Stromal cell of bone marrow (primary cell): ENCODE results near the gene APAF1.
A peak's percentile ranks its signal among the peaks of the same experiment; 100 is the strongest.

ENCODE experiments used
- DNase-seq: peaks from one replicate; pipeline ENCODE4 v3.0.0-alpha.2; 2012; ENCODE audit warnings: low read depth

APAF1 gene

DNA sequence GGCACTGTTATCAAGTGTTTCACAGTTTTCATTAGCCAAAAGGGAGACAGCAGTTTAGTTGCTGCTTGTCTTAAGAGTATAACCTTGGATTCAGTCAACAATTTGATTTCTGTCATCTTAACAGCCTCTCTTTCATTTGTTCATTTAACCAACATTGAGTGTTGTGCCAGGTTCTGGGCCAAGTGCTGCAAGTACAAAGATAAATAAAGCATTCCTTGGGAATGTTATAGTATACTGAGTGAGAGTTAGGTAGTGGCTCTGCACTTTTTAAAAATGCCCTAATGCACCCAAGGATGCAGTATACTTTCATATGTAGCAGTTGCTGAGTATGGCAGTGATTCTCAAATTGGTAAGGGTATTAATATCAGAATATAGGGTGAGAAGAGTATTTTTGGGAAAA is 15.4 kb downstream of the APAF1 start:
- DNase-seq, result no peak

DNA sequence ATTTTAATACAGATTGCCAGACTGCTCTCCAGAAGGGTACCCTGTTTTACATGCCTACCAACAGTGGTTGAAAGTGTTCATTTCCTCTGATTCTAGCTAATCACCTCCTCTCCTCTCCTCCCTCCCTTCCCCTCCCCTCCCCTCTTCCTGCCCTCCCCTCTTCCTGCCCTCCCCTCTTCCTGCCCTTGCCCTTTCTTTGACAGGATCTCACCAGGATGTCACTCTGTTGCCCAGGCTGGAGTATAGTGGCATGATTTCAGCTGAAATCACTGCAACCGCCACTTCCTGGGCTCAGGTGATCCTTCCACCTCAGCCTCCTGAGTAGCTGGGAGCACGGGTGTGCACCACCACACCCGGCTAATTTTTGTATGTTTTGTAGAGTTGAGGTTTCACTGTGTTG is 24.7 kb downstream of the APAF1 start:
- no peak for DNase-seq

DNA sequence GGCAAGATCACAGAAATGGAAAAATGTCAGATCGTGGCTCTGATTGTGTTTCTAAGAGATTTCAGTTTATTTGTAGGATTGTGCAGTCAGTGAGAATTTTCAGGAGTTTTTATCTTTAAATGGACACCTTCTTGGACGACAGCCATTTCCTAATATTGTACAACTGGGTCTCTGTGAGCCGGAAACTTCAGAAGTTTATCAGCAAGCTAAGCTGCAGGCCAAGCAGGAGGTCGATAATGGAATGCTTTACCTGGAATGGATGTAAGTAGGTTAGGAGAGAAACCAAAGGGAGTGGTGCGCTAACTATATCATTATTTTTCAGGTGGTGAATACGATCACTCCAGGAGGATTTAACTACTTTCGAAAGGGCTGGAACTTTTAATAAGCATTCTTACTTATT is 26.4 kb downstream of the APAF1 start:
- DNase-seq, result no peak

DNA sequence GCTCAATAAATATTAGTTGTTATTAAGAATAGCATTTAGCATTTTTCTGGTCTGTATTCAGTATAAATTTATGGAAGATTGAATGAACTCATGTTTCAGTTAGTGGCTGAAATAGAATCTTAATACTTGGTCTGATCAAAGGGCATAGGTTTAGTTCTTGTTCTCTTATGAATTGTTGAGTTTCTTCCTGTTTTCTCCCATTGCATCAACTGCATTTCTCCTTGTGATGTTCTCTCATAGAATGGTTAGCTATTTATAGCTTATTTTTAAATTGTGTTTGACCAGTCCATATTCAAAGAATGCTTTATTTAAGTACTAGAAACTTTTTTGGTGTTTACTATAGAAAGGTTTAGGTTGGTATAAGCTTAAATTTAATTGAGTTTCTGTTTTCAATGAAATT is 29.8 kb downstream of the APAF1 start:
- DNase-seq, result no peak

DNA sequence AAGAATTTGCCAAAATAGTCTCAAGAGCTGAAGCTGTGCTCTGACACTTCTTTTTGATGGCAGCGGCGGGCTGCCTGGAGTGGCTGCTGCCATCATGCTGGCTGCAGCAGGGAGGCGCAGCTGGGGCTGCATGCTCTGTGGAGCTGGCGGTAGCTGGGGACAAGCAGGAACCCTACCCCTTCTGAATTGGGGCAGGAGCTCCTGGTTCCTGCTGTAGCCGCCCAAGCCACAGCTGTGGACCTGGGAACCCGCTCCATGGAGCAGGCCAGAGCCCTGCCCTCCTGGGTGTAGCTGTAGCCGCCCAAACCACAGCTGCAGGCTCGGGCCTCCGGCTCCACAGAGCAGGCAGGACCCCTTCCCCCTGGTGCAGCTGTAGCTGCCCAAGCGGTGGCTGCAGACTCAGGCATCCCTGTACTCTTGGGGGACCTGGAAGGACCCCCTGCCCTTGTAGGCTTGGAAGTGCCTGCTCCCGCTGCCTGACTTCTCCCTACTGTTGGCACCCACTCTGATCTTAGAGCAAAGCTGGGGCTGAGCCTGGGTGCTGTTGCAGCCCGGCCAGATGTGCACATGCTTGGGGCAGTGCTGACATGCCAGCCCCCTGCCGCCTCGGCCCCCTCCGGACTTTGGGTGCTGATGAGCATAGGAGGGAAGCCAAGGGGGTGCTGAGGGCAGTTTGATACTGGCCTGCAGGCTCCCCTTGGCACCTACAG is 33.3 kb downstream of the APAF1 start:
- DNase-seq, result no peak

DNA sequence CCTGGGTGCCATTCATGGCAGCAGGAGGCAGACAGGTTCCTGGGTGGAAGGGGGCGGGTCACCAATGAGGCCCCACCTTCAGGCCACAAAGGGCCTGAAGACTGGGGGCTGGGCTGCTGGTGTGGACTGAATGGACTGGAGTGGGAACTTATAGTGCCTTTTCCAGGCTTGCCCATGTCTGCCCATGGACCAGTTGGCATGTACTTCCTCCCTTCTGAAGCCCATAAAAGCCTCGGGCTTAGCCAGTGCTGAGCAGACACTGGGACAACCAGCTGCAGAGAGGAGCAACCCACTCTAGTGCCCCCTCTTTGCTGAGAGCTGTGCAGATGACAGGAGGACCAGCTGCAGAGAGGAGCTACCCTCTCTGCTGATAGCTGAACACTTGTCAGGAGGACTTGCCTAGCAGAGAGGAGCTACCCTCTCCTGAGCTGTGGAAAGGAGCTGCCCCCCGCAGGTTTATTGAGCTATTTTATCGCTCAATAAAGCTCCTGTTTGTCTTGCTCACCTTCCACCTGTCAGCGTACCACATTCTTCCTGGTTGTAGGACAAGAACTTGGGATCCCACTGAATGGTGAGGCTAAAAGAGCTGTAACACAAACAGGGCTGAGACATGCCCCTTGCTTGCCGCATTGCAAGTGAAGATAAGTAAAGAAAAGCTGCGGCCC is 34.0 kb downstream of the APAF1 start:
- no peak for DNase-seq

DNA sequence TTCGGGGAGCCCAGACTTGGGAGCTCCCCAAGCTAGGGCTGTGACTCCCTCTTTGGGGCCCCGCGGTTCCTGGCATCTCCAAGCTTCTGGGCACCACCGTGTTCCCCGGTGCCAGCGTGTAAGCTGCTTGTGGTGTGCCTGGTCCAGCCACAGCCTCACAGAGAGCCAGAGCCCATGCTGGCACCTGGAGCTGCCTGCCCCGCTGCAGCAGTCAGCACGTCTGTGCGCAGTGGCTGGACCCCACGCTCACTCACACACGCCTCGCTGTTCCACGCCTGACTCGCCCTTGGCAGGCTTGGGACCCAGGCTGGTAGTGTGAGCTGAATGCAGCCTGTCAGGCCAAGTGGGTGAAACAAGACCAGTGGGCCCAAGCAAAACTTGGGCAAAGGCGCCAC is 34.5 kb downstream of the APAF1 start:
- DNase-seq, result no peak

DNA sequence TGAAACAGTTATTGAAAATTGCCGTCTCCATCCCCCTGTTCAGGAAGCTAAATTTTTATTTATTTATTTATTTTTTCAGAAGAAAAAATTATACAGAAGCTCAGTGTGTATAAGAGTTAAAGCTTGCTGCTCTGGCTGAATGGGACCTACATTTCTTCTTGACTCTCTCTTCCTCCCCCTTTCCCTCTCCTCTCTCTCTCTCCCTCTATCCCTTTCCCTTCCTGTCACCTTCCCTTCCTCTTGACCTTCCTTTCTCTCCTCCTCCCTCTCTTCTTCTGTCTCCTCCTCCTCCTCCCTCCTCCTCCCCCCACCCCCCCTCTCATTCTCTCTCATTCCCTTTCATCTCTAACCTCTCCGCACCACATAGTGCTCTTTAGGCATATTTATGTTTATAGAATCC is 39.1 kb downstream of the APAF1 start:
- no peak for DNase-seq

DNA sequence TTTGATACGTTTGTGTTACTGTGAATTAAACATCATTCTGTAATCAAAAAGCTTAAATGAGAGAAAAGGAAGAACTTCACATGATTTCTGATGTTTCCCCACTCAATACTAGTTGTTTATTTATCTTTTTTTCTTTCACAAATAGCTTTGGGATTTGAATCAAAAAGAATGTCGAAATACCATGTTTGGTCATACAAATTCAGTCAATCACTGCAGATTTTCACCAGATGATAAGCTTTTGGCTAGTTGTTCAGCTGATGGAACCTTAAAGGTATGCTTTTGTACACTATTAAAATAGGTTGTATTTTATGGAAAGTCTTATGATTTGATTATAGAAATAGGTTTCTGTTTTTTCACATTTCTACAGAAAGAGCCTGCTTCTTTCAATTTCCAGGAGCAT is 41.5 kb downstream of the APAF1 start:
- DNase-seq, result no peak

DNA sequence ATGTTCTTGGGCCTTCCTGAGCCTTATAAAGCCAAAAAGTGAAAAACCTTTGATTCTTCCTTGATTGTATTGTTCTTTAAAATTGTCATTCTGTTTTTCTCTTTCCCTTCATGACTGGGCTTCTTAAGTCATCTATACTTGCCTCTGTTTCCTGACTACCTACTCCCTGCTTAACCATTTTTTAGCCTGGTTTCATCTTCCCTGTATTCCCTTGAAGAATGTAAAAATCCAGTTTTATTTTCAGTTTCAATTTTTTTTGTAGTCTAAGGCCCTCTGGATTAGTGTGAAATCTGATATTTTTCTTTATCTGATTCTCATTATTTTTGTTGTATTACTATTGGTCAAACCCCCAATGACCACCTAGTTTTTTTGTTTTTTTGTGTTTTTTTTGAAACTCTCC is 46.3 kb downstream of the APAF1 start:
- DNase-seq, result no peak

DNA sequence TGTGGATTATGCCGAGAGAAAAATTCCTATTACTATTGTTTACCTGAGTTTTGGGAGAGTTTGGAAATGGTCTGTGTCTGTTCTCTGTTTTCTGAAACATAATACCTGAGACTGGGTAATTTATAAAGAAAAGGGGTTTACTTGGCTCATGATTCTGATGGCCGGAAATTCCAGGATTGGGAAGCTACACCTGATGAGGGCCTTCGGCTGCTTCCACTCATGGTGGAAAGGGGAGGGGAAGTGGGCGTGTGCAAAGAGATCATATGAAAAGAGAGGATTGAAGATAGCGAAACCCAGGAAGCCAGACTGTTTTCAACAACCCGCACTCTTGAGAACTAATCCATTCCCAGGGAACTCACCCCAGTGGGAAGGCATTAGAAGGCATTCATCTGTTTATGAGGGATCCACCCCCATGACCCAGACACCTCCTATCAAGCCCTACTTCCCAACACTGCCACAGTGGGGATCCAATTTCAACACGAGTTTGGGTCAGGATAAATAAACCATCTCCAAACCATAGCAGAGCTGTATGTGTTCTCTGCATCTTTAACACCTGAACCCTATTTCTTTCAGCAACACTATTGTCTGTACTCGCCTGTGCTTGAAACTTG is 51.1 kb downstream of the APAF1 start:
- no peak for DNase-seq

DNA sequence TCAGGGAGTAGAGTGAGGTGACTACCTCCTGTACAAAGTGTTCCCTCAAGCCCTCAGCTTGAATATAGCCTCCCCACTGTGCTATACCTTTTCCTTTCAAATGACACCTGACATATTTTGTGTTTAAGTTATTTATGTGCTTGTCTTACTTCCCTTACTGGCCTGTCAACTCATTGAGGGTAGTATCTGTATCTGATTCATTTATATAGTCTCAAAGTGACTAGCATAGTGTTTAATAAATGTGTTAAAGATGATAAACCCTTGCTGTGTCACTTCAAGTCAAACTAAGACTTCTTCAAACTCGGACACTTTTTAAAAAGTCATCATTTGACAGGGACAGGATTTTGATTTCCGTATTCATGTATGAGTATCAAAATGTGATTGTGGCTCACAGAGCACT is 52.1 kb downstream of the APAF1 start:
- DNase-seq, result no peak

DNA sequence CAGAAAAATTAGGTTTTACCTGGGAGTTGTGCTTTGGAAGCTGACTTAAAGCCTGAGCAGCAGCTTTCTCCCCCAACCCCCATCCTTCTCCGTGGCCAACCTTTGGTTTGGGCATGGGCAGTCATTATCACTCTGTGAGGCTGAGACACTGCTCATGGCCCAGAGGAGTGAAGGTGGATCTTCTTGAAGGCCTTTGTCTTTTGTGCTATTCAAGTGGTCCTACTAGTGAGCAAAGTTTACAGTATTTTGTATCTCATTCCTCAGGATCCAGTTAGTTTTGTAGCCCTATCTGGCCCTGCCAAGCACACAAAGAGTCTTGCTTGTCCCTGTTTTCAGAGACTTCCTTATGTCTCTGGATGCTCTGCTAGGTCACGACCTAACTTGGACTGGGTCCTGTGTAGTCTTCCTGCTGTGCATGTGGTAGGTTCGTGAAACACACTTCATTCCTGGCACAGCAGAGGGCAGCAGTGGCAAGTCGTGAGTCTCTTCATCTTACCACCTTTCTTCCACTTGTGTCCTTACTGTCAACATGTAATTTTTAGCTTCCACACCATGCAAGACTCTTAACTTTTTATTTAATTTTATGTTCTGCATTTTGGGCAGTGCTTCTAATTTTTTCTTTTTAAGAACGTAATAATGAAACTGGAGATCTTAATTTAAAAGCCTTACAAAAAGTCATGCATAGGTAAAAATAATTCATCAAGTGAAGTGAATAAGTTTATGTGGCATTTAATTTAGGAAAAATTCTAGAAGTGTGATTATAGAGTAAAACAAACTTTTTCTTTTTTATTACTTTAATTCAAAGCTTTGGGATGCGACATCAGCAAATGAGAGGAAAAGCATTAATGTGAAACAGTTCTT is 53.7 kb downstream of the APAF1 start:
- DNase-seq, result peak; percentile 37

DNA sequence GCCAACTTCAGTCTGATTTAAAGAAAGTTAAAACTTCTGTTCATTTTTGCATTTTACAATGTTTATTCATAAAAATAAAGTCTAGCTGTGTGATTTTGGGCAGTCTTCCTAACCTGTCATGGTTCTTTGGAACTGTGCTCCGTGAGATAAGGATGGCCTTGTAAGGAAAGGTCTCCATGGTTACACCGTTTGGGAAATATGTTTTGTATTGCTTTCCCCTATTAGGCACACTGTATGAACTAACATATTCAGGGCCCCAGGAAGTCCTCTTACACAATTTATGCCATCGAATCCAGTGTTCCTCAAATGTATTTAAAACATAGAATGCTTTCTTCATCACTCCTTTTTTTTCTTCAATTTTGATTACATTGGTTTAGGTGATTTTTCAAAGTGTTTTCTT is 54.5 kb downstream of the APAF1 start:
- peak; percentile 7 for DNase-seq

DNA sequence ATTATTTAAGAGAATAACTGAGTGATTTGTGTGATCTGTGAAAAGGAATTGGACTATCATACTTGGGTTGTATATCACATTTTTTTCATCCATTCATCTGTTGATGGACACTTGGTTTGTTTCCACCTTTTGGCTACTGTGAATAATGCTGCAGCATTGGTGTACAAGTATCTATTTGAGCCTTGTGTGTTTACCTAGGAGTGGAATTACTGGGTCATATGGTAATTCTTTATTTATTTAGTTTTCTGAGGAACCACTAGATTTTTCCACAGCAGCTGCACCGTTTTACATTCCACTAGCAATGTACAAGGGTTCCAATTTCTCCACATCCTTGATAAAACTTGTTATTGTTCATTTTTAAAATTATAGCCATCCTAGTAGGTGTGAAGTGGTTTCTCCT is 56.1 kb downstream of the APAF1 start:
- no peak for DNase-seq

DNA sequence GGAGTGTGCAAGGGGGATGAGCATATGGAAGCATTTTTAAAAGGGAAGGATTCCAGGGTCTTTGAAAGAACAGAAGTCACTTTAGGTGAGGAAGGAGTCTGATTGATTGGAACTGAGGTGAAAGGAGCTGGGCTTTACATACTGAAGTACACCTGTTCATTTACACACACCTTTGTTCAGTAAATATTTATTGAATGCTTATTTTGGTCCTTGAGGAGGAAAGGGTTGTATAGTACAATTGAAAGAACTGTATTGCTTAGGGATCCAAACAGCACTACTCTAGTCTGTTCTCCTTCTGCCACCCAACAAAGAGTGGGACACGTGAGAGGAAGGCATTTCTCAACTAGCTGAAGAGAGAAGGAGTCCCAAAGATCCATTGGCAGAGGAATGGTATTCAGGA is 63.9 kb downstream of the APAF1 start:
- no peak for DNase-seq

DNA sequence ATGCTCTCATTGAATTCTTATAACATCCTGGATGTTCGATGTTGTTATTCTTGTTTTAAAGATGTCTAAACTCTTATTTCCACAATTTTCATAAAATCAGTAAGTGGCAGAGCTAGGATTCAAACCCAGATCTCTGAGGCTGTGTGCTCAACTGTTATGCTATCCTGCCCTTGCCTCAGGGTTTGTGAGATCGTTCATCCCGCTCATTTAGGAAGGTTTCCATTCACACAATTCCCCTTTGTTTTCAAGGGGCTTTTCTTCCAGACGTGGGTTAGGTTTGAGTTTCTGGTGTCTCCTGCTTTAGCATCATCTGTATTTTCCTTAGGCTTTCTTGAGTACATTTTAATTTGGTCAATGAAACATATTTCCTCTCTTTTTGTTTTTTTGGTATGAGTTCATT is 69.3 kb downstream of the APAF1 start:
- DNase-seq, result no peak

DNA sequence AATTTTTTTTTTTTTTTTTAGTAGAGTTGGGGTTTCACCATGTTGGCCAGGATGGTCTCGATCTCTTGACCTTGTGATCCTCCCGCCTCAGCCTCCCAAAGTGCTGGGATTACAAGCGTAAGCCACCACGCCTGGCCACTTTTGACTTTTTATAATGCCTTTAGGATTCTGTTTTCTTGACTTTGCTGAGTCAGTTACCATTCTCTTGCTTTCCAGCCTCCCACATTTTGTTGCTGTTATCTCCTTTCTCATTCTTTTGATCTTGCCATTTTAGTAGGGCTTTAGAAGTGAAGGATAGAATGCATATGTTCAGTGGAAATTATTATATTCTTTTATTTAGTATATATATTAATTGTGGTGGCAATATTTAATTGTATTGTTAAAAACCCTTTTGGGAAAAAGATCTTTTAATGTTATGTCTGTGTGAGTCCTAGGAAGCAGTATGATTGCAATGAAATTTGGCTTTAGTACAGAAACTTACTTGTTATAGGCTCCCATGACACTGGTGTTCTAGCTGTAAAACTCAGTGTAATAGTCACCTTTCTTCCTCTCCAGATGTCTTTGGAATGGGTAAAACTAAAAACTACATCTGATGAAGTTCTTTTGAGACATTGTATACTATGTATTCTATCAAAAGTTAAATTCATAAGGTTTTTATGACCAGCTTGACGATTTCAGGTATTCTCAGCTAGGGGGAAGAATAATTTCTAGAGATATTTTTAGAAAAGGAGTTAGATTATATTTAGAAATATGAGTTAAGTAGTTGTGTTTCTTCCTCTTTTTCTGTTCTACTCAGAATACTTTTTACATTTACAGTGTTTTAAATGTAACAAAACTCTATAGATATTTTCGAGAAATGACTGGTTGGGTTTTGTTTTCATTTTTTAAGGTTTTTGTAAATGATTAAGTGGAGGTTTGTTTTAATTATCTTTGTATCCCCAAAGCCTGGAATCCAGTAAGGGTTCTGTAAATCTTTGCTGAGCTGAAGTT is 74.7 kb downstream of the APAF1 start:
- no peak for DNase-seq

DNA sequence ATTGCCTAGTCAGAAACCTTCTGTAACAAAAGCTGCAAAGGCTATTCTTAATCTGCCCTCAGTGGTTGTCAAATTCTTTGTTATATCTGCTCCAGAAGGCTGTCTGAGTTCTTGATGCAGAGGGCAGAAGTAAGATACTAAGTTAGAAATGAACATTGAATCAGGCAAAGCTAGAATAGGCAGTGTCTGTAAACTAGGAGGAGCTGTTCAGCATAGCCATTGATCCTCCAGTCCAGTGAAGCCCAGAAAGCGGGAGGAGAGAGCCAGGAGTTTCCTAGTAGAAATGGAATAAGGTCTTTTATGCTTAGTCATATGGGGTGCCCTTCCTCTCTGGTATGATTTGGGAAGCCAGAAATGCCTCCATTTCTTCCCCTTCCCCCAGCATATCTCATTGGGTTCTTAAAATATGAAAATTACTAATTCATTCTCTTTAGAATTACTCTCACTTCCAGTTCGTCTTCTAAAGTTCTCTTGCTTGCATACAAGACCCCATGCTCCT is 76.2 kb downstream of the APAF1 start:
- DNase-seq, result no peak

DNA sequence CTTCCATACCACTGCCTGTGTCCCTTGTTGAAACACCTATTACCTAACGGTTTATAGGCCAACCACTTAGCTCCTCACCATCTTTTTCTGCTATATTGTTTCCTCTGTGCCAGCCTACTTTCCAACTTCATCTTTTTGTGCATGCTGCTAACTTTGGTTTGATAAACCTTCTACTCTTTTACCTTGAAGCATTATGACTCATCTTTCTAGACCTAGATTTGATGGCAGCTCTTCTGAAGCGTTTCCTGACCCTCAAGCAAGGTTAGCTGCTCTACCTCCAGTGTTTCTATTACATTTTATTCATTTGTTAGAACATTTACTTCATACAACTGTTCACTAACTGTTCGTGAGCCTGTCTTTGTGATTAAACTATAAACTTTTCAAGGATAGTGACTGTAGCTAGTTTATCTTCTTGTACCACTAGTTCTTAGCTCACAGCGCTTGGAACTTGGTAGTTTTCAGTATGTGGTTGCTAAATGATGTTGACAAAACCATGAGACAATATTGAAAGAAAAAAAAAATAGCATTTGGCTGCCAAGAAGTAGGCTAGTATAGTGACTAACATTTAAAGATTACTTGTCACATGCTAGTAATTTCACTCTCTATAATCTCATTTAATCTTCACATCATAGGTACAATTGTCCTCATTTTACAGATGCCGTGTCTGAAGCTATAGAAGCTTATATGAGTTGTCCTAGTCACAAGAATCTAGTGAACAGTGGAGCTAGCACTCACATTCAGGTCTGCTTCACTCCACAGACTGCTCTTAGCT is 79.5 kb downstream of the APAF1 start:
- no peak for DNase-seq
